ENCODE results near the gene HLA-B.
A peak's percentile ranks its signal among the peaks of the same experiment; 100 is the strongest.
"Not testable (repeated sequence)": the region's sequence is repeated elsewhere in the genome, so short reads cannot be mapped to it uniquely, and the experiment has no call there.

Gene HLA-B

GRCh38 chr6:31356946-31357466 lies at the start of gene HLA-B:
TSS of gene HLA-B (minus strand) at chr6:31357179. CDS start at chr6:31357158, 21 bp downstream.
- peak; percentile 66 for DNase-seq

DNA sequence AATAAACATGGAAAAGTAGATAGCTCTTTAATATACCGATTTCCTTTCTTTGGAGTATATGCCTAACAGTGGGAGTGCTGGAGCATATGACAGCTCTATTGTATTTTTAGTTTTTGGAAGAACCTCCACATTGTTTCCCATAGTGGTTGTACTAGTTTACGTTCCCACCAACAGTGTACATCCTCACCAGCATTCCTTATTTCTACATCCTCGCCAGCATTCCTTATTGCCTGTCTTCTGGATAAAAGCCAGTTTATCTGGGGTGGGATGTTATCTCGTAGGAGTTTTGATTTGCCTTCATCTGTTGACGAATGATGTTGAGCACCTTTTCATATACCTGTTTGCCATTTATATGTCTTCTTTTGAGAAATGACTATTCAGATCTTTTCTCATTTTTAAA lies 49.0 kb upstream of the HLA-B start:
- DNase-seq = no peak

DNA sequence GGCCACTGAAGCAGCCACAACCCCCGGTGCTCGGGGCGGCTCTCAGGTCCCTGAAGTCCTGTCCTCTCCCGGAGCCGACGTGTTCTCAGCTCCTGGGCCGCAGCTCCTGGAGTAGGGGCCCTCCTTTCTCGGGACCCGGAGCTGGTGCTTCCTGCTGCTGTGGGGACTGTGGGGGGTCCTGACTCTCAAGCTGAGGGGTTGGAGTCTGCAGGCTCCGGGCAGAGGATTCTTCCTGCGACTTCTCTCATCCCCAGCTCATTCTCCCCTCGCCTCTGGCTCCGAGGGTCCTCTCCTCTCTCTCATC lies 47.0 kb upstream of the HLA-B start:
- DNase-seq = not testable (repeated sequence)

DNA sequence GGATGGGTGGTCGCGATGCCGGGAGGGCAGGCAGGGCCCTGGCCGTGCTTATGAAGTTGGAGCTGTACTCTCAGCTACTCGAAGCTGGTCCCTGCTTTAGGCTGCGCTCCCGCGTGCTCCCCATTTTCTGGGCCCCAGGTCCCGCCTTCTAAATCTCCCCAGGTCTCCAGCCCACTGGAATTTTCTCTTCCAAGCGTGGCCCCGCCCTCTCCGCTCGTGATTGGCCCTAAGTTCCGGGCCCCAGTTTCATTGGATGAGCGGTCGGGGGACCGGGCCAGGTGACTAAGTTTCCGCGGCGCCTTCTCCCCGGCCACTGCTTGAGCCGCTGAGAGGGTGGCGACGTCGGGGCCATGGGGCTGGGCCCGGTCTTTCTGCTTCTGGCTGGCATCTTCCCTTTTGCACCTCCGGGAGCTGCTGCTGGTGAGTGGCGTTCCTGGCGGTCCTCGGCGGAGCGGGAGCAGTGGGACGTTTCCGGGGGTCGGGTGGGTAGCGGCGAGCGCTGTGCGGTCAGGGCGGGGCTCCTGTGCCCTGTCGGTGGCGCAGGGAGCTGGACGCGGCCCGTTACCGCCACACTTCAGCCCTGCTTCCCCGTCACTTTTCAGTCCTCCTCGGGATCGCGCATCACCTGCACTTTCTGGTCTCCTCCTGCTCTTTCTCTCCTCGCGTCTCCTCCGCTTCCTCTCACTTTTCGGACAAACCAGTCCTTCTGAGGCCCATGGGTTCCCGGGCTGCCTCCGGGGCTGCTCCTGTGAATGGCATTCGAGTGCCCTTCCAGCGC lies 46.5 kb upstream of the HLA-B start, which contains the start of gene MICA:
MICA (plus strand) TSS at position 313 of the 778 bp plus-strand sequence; CDS start at position 351, 38 bp downstream.
- peak; percentile 61 for DNase-seq

DNA sequence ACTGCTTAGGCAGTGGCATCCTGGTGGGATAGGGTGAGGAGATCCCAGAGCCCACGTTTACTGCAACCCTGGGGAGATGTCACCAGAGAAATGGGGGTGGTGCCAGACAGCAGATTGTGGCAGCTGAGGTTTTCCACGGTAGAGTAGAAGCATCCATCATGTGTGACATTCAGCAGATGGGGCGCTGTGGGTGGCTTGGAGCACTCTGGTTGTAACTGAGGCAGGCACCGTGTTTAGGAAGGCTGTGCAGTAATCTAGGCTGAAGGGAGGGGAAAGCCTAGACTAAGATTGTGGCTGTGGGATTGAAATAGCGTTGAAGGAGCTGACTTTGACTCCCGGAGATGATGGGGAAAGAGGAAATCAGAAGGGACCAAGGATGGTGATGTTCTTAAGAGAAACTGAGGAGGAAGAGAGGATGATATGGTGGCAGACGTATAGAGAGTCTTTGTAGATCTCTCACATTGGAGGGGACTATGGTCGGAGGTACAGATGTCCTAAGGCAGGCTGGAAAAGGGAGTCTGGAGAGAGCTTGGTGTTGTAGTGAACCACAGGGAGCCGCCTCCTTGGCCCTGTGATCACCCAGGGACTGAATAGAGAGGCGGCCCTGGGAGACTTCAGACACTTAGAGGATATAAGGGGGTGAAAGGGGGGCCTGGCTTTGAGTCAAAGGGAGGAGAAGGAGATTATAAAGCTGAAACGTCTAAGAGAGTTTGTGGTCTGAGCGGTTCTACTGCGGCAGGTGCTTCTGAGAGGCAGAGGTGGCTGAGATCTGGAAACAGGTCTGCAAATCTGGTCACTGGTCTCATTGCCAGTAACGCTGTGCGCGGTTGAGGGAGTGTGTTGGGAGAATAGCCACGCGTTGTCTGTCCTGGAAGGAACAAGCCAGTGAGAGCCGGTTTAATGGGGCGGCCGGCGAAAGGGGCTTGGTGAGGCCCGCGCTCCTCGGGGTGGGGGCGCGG lies 45.6 kb upstream of the HLA-B start:
- DNase-seq = peak; percentile 23

- no peak for DNase-seq
These were observed 44.4 kb upstream of the HLA-B start for GRCh38 chr6:31401403-31401802.

DNA sequence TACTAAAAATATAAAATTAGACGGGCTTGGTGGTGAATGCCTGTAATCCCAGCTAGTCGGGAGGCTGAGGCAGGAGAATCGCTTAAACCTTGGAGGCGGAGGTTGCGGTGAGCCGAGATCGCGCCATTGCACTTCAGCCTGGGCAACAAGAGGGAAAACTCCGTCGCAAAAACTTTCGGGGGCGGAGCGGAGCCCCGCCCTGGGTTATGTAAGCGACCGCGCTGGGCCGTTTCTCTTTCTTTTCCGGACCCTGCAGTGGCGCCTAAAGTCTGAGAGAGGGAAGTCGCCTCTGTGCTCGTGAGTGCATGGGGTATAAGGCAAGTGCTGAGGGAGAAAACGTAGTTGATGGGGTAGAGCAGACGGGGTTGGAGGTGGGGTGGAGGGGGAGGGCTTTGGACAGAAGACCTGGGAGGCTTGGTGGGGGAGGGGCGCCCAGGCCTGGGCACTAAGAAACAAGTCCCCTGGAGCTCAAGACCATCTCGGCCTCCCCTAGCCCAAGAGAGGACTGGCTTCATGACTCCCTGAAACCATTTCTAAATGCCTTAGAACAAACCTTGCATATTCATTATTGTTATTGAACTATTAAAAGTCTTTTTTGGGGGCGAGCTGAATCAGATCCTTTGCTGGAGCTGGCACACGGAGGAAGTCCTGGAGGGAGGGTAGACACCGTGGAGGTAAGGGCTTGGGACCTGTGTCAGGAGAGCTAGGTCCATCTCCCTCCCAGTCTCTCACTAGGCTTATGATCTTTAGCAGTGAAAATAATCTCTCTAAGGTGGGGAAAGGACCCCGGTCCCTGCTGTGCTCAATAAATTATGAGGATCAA lies 43.7 kb upstream of the HLA-B start:
- DNase-seq = peak; percentile 70

DNA sequence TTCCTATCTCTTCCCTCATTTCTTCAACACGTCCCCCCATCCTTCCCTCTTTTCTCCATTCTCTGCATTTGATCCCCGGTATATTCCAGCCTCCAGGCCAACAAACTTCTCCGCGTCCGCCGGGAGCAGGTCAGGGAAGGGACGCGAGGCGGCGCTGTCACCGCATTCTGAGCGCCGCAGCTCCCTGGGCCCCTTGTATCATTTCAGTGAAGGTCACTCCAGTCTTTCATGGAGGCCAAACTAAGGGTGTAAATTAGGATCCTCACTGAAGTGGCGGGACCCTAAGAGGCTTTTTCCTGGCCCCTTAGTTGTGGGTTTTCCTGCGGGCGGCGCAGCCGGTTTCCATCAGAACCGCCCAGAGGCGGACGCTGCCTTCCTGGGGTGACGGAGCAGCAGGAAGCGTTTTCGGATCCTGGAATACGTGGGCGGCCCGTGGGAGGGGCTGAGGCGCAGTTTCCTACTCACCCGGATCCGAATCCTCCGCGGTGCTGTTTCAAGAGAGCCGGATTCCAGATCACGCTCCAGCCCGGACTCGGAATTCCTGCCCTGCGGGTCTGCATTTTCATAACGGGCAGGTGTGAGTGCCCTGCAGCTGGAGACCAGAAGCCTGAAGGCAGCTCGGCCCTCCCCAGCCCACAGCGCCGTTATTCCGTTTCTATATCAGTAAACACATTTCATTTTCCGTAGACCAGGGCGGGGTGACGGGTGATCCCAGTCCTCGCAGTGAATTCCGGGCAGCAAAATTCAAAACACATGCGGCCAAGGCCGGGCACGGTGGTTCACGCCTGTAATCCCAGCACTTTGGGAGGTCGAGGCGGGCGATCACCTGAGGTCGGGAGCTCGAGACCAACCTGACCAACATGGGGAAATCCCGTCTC lies 42.8 kb upstream of the HLA-B start:
- peak; percentile 52 for DNase-seq

GRCh38 chr6:31397901-31398525 lies 41.0 kb upstream of the HLA-B start:
- no peak for DNase-seq

- DNase-seq = not testable (repeated sequence)
These were observed 40.1 kb upstream of the HLA-B start for GRCh38 chr6:31397153-31397499.

DNA sequence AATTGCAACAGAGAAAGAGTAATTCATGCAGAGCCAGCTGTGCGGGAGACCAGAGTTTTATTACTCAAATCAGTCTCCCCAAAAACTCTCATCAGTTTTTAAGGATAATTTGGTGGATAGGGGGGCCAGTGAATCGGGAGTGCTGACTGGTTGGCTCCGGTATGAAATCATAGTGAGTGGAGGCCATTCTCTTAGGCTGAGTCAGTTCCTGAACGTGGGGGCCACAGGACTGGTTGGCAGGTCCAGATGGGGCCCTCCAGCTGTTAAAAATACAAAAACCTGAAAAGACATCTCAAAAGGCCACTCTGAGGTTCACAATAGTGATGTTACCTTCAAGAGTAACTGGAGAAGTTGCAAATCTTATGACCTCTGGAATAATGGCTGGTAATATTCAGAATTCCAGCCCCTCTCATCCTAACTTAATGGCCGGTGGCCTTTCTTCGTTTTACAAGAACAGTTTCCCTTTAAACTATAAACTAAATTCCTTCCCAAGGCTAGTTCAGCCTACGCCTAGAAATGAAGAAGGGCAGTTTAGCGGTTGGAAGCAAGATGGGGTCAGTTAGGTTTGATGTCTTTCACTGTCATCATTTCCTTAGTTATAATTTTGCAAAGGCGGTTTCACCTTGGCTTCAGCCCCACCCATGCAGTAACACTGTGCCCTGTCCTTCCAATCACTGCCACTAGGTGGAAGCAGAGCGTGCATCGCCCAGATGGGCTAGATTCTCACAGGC lies 39.6 kb upstream of the HLA-B start:
- DNase-seq = peak; percentile 77

GRCh38 chr6:31395832-31396231 lies 38.9 kb upstream of the HLA-B start:
- DNase-seq = no peak

- DNase-seq = no peak
These were observed 37.4 kb upstream of the HLA-B start for GRCh38 chr6:31394381-31394780.

- DNase-seq = no peak
These were observed 37.0 kb upstream of the HLA-B start for GRCh38 chr6:31393932-31394331.

- DNase-seq = not testable (repeated sequence)
These were observed 32.8 kb upstream of the HLA-B start for GRCh38 chr6:31389802-31390132.

GRCh38 chr6:31388916-31389801 lies 32.2 kb upstream of the HLA-B start:
- DNase-seq = not testable (repeated sequence)

DNA sequence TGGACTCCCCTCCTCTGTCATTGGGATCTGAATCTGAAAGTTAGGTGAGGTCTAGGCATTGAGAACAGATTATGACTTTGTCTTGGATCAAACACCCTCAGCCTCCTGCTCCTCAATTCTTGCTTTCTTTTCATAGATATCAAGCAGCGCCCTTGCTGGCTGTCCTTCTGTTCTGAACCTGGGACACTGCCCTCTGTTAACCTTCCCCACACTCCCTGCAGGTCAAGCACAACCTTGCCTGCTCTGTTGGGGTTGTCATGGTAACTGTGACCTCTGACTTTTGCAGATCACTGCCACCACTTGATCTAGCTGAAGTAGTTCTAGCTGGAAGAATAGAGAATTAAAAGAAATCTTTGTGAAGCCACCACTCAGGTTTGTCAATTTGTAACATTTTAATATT lies 30.0 kb upstream of the HLA-B start:
- DNase-seq = no peak

GRCh38 chr6:31386099-31386498 lies 29.1 kb upstream of the HLA-B start:
- no peak for DNase-seq

DNA sequence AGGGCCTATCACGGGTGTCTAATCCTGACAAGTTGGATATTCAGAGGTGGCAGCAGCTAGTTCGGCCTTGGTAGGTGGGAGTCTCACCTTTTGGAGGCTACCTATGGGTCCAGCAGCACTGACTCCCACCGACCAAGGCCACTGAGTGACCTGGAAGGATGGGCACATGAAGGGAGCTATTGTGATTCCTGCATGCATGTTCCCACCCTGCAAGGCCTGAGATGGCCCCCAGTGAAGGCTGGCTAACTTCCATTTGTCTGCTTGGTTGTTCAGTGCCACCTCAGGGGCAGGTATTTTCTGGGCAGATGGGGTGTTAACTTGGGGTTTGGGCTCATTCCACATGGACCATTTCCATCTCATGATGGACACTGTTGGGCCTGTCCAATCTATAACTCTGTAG lies 28.1 kb upstream of the HLA-B start:
- no peak for DNase-seq

GRCh38 chr6:31383149-31383548 lies 26.2 kb upstream of the HLA-B start:
- no peak for DNase-seq

Measured in activated effector memory CD4-positive, alpha-beta T cell treated with Interleukin-2 at 50 U/mL for 16 hours (primary cell).